Activated CD4-positive, alpha-beta T cell treated with anti-CD3 and anti-CD28 coated beads, Interleukin-2, amount 10 ng/mL, durations not matched to agents 24 days and 14 days (primary cell): ENCODE measurements around the gene CTSL. TPM values are rescaled to one million over a fixed set of nuclear protein-coding genes. Genes with fewer than 3 reads are reported as not detected.

Experiments used
- DNase-seq: peaks from one replicate; pipeline ENCODE4 v3.0.0; 2022
- H3K27ac Mint-ChIP-seq: one replicate; pipeline ENCODE4 v1.8.0; 2022; ENCODE audit warnings: mild to moderate bottlenecking, mixed read lengths
- H3K27me3 Mint-ChIP-seq: one replicate; pipeline ENCODE4 v1.8.0; 2022; ENCODE audit warnings: mixed read lengths
- H3K36me3 Mint-ChIP-seq: one replicate; pipeline ENCODE4 v1.8.0; 2022; ENCODE audit warnings: low read depth, mild to moderate bottlenecking, mixed read lengths
- H3K4me1 Mint-ChIP-seq: one replicate; pipeline ENCODE4 v1.8.0; 2021; ENCODE audit warnings: mixed read lengths
- H3K4me3 Mint-ChIP-seq: one replicate; pipeline ENCODE4 v1.8.0; 2022; ENCODE audit warnings: mild to moderate bottlenecking, moderate library complexity, mixed read lengths
- H3K9me3 Mint-ChIP-seq: one replicate; pipeline ENCODE4 v1.8.0; 2021; ENCODE audit warnings: mixed read lengths
- intact Hi-C: fragments of 100-400 bp; cut with micrococcal nuclease; formaldehyde crosslinking; loops from one replicate; pipeline ENCODE4 v1.15.1; 2023
- total RNA-seq: library from RNA; stranded (reverse); gene quantifications from 2 replicates; pipeline ENCODE4 v1.2.3, GENCODE V29; 2022

CTSL gene
- total RNA-seq, 1 donor from 2014 or later, result 4.9 TPM

- Mint-ChIP-seq H3K36me3 (no peaks in the 10 kb centered on the region), H3K9me3 (no peaks in the 10 kb centered on the region)
- intact Hi-C loops, result no loop called here
These were observed 39.3 kb upstream of the CTSL start for GRCh38 chr9:87686520-87687090.

GRCh38 chr9:87687207-87687606 lies 38.7 kb upstream of the CTSL start:
- H3K4me3 Mint-ChIP-seq, result no peak overlapping the region
- intact Hi-C loops, result no loop called here
- H3K36me3 Mint-ChIP-seq, result no peaks in the 10 kb centered on the region
- H3K4me1 Mint-ChIP-seq, result peaks cover 11% of the 10 kb centered on the region
- no peak overlapping the region for H3K27ac Mint-ChIP-seq
- peaks cover 33% of the 10 kb centered on the region for H3K27me3 Mint-ChIP-seq
- H3K9me3 Mint-ChIP-seq, result no peaks in the 10 kb centered on the region
- no peak for DNase-seq

More at GRCh38 chr9:87686520-87687090, 39.3 kb upstream of the CTSL start:
- no peak overlapping the region for H3K4me3 Mint-ChIP-seq
- no peak overlapping the region for H3K27ac Mint-ChIP-seq
- peaks cover 11% of the 10 kb centered on the region for H3K4me1 Mint-ChIP-seq
- no peak for DNase-seq
- peaks cover 31% of the 10 kb centered on the region for H3K27me3 Mint-ChIP-seq

GRCh38 chr9:87694236-87694755 lies 31.6 kb upstream of the CTSL start:
- intact Hi-C loops, result no loop called here
- Mint-ChIP-seq H3K4me1 (no peaks in the 10 kb centered on the region), H3K27ac (no peak overlapping the region), H3K4me3 (no peak overlapping the region), H3K36me3 (no peaks in the 10 kb centered on the region), H3K27me3 (peaks cover 30% of the 10 kb centered on the region), H3K9me3 (peaks cover 13% of the 10 kb centered on the region)
- DNase-seq, result no peak

- Mint-ChIP-seq H3K4me1 (no peaks in the 10 kb centered on the region), H3K9me3 (peaks cover 13% of the 10 kb centered on the region), H3K27ac (no peak overlapping the region), H3K27me3 (peaks cover 21% of the 10 kb centered on the region), H3K36me3 (no peaks in the 10 kb centered on the region), H3K4me3 (no peak overlapping the region)
- no peak for DNase-seq
- intact Hi-C loops, result no loop called here
These were observed 30.4 kb upstream of the CTSL start for GRCh38 chr9:87695523-87695922.

- intact Hi-C loops, result no loop called here
- H3K4me3 Mint-ChIP-seq, result no peak overlapping the region
- no peak overlapping the region for H3K27ac Mint-ChIP-seq
- H3K4me1 Mint-ChIP-seq, result no peaks in the 10 kb centered on the region
- H3K9me3 Mint-ChIP-seq, result peaks cover 13% of the 10 kb centered on the region
- DNase-seq, result no peak
- H3K36me3 Mint-ChIP-seq, result no peaks in the 10 kb centered on the region
- H3K27me3 Mint-ChIP-seq, result peaks cover 15% of the 10 kb centered on the region
These were observed 29.3 kb upstream of the CTSL start for GRCh38 chr9:87696641-87697040.

GRCh38 chr9:87698069-87698809 lies 27.7 kb upstream of the CTSL start:
- peaks cover 8% of the 10 kb centered on the region for H3K9me3 Mint-ChIP-seq
- no peak overlapping the region for H3K4me3 Mint-ChIP-seq
- H3K27ac Mint-ChIP-seq, result no peak overlapping the region

GRCh38 chr9:87699835-87700234 lies 26.1 kb upstream of the CTSL start:
- Mint-ChIP-seq H3K4me3 (no peak overlapping the region), H3K27ac (no peak overlapping the region), H3K27me3 (peaks cover 25% of the 10 kb centered on the region), H3K36me3 (no peaks in the 10 kb centered on the region), H3K4me1 (peaks cover 2% of the 10 kb centered on the region), H3K9me3 (no peaks in the 10 kb centered on the region)
- intact Hi-C loops, result no loop called here
- DNase-seq, result no peak

More at GRCh38 chr9:87698069-87698809, 27.7 kb upstream of the CTSL start:
- intact Hi-C loops, result no loop called here
- Mint-ChIP-seq H3K4me1 (peaks cover 2% of the 10 kb centered on the region), H3K27me3 (peaks cover 16% of the 10 kb centered on the region), H3K36me3 (no peaks in the 10 kb centered on the region)
- no peak for DNase-seq

- no peaks in the 10 kb centered on the region for H3K36me3 Mint-ChIP-seq
- H3K9me3 Mint-ChIP-seq, result no peaks in the 10 kb centered on the region
- intact Hi-C loops, result no loop called here
These were observed 24.4 kb upstream of the CTSL start for GRCh38 chr9:87701491-87701890.

GRCh38 chr9:87701931-87702421 lies 23.9 kb upstream of the CTSL start:
- no peak for DNase-seq
- H3K4me3 Mint-ChIP-seq, result no peak overlapping the region
- H3K9me3 Mint-ChIP-seq, result no peaks in the 10 kb centered on the region
- peaks cover 2% of the 10 kb centered on the region for H3K4me1 Mint-ChIP-seq
- peaks cover 32% of the 10 kb centered on the region for H3K27me3 Mint-ChIP-seq
- no peaks in the 10 kb centered on the region for H3K36me3 Mint-ChIP-seq
- no peak overlapping the region for H3K27ac Mint-ChIP-seq
- intact Hi-C loops, result no loop called here

More at GRCh38 chr9:87701491-87701890, 24.4 kb upstream of the CTSL start:
- H3K4me1 Mint-ChIP-seq, result peaks cover 2% of the 10 kb centered on the region
- no peak overlapping the region for H3K27ac Mint-ChIP-seq
- H3K4me3 Mint-ChIP-seq, result no peak overlapping the region
- peaks cover 32% of the 10 kb centered on the region for H3K27me3 Mint-ChIP-seq
- no peak for DNase-seq

GRCh38 chr9:87702921-87703320 lies 23.0 kb upstream of the CTSL start:
- H3K27ac Mint-ChIP-seq, result no peak overlapping the region
- no peak overlapping the region for H3K4me3 Mint-ChIP-seq
- H3K27me3 Mint-ChIP-seq, result peaks cover 38% of the 10 kb centered on the region
- intact Hi-C loops, result no loop called here
- peaks cover 7% of the 10 kb centered on the region for H3K4me1 Mint-ChIP-seq
- DNase-seq, result no peak
- no peaks in the 10 kb centered on the region for H3K36me3 Mint-ChIP-seq
- no peaks in the 10 kb centered on the region for H3K9me3 Mint-ChIP-seq

- H3K4me3 Mint-ChIP-seq, result no peak overlapping the region
- peaks cover 13% of the 10 kb centered on the region for H3K4me1 Mint-ChIP-seq
- no peaks in the 10 kb centered on the region for H3K9me3 Mint-ChIP-seq
- no peak for DNase-seq
- peaks cover 41% of the 10 kb centered on the region for H3K27me3 Mint-ChIP-seq
- H3K27ac Mint-ChIP-seq, result no peak overlapping the region
- intact Hi-C loops, result no loop called here
- H3K36me3 Mint-ChIP-seq, result no peaks in the 10 kb centered on the region
These were observed 22.2 kb upstream of the CTSL start for GRCh38 chr9:87703636-87704276.

- Mint-ChIP-seq H3K27me3 (peaks cover 40% of the 10 kb centered on the region), H3K4me1 (peaks cover 18% of the 10 kb centered on the region), H3K36me3 (no peaks in the 10 kb centered on the region), H3K27ac (no peak overlapping the region), H3K9me3 (no peaks in the 10 kb centered on the region), H3K4me3 (no peak overlapping the region)
- intact Hi-C loops, result no loop called here
- DNase-seq, result no peak
These were observed 21.6 kb upstream of the CTSL start for GRCh38 chr9:87704342-87704741.

GRCh38 chr9:87706066-87706739 lies 19.7 kb upstream of the CTSL start:
- Mint-ChIP-seq H3K27ac (no peak overlapping the region), H3K9me3 (no peaks in the 10 kb centered on the region), H3K27me3 (peaks cover 37% of the 10 kb centered on the region), H3K4me1 (peaks cover 26% of the 10 kb centered on the region), H3K36me3 (no peaks in the 10 kb centered on the region), H3K4me3 (no peak overlapping the region)
- DNase-seq, result no peak
- intact Hi-C loops, result no loop called here
